ENCODE measurements around the gene MTHFD1L.

DNA sequence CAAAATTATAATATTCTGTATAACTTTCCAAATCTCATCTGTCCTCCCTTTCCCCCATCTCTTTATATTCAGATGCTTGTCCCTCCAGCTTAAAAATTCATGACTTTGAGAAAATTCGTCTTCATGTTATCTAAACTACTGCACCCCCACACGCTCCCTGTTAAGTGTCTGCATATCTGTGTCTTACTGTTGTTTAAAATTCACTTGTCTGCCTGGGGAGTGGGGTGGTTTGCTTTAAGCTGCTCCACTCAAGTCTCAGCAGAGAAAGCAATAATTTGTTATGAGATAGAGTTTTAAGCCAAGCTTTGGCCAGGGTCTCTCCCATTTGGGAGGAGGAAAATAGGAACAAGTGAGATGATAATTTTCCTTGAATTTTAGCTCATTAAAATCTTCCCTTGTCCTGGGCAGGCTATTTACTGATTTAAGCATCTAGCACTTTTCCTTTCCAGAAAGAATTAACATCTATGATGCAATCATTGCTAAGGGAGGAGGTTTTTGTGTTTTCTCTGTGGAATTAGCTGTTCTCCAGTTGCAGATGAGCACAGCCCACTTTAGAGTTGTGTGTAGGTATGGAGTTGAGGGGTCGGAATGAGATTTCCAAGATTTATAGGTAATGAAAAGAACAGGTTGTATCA is 36.8 kb downstream of the MTHFD1L start:
- TF ChIP-seq POLR2AphosphoS5 (IDR thresholded peaks at IDR 0.05; ENCODE audit: low read depth, low read length) (no peak), PAX5 (IDR thresholded peaks at IDR 0.05; ENCODE audit: insufficient read depth, low read length, severe bottlenecking) (no peak), TAF1 (IDR thresholded peaks at IDR 0.05; ENCODE audit: low read depth, low read length) (no peak), POLR2A (IDR thresholded peaks at IDR 0.05; ENCODE audit: low read depth, low read length) (no peak), SPI1 (IDR thresholded peaks at IDR 0.05; ENCODE audit: low read depth, low read length) (no peak), POU2F2 (IDR thresholded peaks at IDR 0.05; ENCODE audit: low read depth, low read length) (no peak)

Data from GM12891 (cell line).